DMS79 treated with DMSO at 0.1 percent for 48 hours (cell line): ENCODE measurements around the gene ANK2.

Experiments used
- DNase-seq: peaks from one replicate; lab custom pipeline; 2025; lab: John Stamatoyannopoulos, UW

The ANK2 gene

DNA sequence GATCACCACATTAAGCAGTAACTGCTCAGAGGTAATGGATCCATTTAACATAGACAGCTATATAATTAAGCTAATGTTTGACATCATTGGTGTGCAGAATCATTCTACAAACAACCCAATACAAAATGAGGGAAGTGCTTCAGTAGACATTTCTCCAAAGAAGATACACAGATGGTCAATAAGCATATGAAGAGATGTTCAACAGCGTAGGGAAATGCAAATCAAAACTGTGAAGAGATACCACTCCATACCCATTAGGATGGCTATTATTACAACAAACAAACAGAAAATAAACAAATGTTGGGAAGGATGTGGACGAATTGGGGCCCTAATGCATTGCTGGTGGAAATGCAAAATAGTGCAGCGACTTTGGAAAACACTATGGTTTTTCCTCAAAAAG lies 294.6 kb downstream of the ANK2 start:
- DNase-seq: no peak

DNA sequence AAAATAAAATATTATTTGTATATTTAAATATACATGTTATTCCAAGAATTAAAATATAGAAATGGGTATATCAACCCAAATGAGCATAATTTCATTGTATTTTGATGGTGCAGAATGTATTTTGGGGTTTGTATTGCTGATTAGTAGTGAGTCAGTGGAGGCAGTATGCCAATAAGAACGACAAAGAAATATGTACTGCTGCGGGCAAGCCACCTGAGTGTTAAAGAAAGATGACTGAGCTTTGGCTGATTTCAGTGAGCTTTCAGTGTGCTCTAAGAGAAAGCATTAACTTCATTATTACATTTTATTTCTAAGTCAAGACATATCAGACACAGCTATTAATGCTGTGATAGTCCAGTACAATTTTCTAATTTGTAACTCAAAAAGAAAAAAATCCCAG lies 297.8 kb downstream of the ANK2 start:
- no peak for DNase-seq

DNA sequence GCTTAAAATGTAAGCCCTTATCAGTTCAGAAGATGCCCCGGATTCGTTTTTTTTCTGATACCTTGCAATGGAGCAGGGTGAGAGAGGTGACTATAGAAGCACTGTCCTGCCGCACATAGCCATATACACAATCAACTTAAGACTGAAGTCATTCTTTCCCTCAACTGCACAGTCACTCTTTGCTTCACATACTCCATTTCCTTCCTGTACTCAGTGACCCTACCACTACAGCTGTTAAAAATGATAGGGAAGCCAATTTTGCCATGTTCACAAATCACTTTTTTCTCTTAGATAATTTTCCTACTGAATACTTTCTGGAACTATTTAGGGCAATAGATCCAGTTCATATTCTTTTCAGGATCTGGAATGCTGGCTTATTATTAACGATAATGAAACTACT lies 300.0 kb downstream of the ANK2 start:
- DNase-seq: no peak

DNA sequence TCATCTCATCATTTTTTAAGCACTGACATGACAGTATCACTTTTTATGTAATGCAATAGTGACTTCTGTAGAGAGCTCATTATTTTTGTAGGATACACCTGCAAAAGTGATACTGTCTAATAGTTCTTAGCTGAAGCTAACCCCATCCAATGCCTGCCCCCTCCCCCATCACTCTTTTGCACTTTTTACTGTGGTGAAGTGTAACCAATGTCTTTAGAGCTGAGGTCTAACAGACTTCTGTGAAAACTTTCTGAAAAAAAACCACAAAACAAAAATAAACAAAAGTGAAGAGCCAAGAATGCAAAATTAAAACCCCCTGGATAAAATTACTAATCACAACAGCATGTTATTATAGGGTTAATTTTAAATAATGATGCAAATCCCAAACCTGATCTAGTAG lies 301.1 kb downstream of the ANK2 start:
- no peak for DNase-seq

DNA sequence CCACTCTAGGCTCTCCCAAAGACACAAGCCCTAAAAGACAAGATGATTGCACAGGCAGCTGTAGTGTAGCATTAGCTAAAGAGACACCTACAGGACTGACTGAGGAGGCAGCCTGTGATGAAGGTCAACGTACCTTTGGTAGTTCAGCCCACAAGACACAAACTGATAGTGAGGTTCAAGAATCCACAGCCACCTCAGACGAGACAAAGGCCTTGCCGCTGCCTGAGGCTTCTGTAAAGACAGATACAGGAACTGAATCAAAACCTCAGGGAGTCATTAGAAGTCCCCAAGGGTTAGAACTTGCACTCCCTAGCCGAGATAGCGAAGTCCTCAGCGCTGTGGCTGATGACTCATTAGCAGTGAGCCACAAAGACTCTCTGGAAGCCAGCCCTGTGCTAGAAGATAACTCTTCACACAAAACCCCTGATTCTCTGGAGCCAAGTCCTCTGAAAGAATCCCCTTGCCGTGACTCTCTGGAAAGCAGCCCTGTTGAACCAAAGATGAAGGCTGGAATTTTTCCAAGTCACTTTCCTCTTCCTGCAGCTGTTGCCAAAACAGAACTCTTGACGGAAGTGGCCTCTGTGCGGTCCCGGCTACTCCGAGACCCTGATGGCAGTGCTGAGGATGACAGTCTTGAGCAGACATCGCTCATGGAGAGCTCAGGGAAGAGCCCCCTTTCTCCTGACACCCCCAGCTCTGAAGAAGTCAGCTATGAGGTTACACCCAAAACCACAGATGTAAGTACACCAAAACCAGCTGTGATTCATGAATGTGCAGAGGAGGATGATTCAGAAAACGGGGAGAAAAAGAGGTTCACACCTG lies 306.3 kb downstream of the ANK2 start:
- peak; percentile 55 for DNase-seq

DNA sequence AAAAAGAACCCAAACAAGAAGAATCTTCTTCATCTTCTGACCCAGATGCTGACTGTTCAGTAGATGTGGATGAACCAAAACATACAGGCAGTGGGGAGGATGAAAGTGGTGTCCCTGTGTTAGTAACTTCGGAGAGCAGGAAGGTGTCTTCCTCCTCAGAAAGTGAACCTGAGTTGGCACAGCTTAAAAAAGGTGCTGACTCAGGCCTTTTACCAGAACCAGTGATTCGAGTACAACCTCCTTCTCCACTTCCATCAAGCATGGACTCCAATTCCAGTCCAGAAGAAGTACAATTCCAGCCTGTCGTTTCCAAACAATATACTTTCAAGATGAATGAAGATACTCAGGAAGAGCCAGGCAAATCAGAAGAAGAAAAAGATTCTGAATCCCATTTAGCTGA lies 307.0 kb downstream of the ANK2 start:
- no peak for DNase-seq

DNA sequence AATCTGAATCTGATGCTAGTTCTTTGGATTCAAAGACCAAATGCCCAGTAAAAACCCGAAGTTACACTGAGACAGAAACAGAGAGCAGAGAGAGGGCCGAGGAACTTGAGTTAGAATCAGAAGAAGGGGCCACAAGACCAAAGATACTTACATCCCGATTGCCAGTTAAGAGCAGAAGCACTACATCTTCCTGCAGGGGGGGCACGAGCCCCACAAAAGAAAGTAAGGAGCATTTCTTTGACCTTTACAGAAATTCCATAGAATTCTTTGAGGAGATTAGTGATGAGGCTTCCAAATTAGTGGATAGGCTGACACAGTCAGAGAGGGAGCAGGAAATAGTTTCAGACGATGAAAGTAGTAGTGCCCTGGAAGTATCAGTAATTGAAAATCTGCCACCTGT lies 309.3 kb downstream of the ANK2 start:
- no peak for DNase-seq

DNA sequence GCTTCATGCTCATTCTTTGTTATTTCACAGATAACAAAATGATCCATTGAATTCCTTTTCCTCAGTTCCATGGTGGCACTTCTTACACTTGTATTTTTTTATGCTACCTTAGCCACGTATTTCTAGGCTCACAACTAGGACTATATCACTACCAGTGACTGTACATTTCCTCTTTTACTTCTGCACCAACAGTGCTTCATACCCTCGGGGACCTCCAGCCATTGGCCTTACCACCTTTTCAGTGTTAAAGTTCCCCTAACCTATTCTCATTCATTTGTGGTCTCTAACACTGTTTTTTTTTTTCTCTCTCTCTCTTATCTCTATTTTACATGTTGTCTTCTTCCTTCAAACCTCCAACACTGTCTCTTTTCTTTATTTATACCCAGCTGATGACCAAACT lies 315.9 kb downstream of the ANK2 start:
- no peak for DNase-seq

DNA sequence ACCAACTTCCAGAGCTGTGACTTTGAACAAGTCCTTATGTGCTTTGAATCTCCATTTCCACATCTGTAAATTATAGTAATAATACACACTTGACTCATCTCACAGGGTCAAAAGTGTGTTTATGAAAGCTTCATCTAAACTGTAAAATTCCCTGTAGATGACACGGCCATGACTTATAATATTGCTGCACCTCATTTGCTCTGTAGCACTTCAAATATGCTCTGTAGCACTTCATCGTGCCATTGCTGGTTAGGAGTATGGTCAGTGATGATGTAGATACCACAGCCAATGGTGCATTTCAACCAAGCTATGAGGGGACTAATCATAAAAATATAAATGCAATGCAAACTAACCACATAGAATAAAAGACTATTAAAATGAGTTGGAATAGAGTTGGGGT lies 318.6 kb downstream of the ANK2 start:
- no peak for DNase-seq

DNA sequence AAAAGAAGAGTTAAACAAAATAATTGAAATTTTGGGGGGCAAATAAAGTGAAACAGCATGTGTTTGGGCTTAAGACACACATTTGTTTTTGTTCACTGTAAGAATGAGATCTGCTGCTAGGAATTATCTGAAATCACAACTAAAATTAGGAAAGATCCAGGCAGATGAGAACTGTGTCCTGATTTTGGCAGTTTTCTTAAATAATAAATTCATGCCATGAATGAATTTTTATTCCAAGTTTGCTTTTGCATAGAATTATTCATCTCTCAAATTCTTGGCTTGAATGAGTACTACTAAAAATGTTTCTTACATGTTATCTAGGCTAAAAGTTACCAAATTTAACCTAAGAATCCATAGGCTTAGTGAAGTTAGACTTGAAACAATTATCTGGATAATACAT lies 321.7 kb downstream of the ANK2 start:
- DNase-seq: no peak

DNA sequence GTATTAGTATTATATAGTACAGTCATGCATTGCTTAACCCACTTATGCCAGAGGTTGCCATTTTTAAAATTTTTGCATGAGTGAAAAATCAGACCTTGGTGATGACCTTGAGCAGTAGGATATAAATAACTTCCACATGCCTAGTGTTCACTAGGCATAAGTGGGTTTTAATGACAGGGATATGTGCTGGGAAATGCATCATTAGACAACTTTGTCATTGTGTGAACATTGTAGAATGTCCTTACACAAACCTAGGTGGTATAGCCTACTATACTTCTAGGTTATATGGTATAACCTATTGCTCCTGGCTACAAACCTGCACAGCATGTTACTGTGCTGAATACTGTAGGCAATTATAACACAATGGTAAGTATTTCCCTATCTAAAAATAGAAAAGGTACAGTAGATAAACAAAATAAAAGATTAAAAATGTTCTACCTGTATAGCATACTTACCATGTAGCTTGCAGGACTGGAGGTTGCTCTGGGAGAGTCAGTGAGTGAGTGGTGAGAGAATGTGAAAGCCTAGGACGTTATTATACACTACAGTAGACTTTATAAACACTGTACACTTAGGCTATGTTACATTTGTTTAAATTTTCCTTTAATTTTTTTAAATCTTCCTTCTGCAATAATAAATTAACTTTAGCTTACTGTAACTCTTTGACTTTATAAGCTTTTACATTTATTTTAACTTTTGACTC lies 326.7 kb downstream of the ANK2 start:
- no peak for DNase-seq

DNA sequence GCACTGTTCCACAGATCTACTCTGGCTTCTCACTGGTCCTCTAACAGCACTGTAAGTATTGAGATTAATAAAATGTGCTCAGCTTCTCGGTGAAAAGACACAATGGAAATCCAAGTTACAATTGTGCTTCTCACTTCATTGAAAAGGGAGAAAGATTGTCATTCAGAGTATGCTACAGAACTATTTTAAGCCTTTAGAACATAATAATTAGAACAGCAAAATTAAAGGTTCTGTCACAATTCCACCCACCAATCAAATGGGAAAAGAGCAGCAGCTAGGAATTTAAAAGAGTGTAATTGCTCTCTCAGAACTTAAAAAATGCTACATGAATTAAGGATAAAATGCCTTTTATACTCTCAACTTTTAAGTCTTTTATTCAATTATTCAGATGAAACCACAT lies 329.4 kb downstream of the ANK2 start:
- no peak for DNase-seq

DNA sequence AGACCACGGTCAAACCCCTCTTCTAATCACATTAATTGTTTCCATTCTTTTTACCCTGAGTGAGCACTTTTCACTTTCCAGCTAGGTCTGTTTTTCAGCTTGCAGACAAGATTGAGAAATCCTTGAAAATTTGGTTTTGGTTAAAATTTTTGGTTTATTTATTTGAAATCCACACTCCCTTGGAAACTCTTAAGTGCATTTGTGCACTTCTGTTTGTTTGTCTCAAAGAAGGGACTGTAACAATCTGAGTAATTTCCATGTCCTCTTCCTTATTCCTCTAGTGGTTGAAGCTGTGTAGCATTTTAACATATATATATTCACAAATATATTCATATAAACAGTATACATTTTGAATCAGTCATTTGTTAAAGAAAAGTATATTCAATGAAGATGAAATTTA lies 333.3 kb downstream of the ANK2 start:
- no peak for DNase-seq

DNA sequence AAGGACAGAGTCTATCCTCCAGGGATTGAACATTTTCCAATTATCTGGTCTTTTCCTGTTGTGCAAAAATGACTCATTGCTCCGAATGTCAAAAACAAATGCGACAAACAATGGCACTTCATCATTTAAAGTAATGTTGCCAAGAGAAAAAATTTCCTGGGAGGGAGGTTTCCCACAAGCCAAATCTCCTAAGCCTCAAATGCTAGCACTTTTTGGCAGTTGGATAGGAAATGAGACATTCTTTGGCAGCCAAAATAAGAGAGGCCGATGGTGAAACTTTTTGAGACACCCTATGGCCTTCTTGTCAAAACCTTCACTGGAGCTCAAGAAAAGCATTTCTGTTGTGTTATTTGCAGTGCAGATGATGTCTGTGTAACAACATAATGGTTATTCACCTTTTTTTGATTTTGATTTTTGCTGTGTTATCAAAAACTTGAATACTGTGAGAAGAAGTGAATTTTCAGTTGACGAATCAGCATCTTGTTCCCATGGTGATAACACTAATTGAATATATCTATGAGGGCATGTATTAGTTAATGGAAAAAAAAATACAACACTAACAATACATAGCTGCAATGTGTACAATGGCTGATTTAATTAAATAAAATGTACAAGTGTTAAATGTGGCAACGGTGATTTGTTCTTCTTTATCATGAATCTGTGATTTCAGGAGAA lies 333.8 kb downstream of the ANK2 start:
- DNase-seq: no peak

DNA sequence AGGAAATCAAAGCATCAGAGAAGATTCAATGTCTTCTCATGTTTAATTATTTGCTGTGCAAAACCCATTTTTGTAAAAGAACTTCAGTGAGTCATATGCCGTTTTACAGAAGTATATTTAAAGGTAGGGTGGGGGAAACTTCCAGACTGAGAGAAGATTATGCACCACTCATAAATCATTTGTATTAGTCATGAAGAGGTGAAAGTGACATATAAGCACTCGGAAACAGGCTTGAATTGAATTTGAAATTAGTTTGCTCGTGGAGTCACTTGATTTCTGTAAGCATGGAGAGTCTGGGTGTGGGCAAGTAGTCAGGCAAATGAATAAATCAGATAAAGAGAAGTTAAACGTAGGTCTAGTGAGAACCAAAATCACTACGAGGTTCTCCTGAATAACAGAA lies 335.1 kb downstream of the ANK2 start:
- DNase-seq: no peak

DNA sequence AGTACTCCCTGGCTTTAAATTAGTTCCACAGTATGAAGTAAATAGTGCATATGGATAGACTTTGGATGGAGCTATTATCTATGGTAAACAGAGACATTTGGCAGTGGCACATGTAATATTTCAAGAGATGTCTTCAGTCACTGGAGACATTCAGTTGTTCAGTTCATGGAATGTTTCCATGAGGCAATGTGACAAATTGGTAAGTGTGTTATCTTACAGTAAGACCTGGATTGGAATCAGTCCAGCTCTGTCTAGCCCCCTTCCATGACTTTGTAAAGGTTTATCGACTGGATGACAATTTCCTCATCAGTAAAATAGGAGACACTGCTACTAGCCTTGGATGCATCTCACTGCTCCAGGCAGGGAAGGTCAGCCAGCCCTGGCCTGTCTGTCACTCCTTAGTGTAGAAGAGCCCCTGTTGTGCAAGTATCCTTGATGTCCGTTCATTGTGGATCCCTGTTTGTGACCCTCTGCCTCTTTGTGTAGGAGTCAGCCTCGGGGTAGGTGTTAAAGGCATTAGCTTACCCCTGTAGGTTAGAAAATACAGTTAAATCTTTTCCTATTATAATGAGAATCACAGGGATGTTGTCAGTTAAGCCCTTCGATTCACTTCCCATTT lies 335.9 kb downstream of the ANK2 start:
- DNase-seq: no peak

DNA sequence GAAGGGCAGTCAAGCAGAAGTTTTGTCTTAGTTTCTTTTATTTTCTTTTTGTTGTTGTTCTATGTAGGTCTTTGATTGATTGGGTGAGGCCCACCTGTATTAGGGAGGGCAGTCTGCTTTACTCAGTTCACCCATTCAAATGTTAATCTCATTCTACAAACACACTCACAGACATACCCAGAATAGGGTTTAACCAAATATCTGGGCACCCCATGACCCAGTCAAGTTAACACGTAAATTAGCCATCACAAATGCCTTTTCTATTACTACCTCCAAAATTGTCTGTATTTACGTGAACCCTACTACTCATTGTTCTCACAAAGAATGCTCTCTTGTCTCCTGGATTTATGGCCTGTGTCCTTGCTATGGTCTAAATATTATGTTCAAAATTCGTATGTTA lies 339.7 kb downstream of the ANK2 start:
- no peak for DNase-seq

DNA sequence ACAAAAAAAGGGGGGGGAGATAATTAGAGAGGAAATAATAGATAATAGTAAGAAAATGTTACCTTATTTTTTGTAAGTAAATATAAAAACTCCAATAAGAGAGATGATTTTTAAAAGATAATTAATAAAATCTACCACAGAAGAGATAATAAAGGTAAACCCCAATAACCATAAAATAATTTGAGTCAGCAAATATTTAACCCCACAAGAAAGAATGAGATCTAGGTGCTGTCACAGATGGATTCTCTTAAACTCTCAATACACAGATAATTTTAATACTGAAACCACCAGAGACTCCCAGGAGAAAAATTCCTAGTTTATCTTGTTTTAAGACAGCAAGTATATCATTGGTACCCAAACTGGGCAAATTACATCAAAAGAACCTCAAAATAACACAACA lies 341.4 kb downstream of the ANK2 start:
- DNase-seq: no peak

DNA sequence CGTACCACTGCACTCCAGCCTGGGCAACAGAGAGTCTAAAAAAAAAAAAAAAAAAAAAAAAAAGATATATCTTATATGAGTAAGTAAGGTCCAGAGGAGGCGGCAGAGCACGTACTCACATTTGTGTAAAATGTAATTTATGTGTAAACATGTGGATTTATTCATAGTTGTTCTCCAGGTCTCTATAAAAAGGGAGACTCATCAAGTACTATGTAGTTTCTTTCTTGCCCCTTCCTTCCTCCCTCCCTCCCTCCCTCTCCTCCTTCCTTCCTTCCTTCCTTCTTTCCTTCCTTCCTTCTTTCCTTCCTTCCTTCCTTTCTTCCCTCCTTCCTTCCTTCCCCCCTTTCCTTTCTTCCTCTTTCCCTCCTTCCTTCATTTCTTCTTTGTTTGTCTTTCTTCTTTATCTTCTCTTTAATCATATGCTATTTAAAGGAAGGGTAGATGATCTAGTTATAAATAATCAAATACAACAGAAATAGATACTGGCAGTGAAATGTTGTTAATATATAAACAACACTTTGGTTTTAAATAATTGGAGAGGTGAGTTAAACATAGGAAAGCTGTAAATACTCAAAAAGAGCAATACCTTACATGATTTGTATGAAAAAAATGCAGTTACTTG lies 344.8 kb downstream of the ANK2 start:
- no peak for DNase-seq

DNA sequence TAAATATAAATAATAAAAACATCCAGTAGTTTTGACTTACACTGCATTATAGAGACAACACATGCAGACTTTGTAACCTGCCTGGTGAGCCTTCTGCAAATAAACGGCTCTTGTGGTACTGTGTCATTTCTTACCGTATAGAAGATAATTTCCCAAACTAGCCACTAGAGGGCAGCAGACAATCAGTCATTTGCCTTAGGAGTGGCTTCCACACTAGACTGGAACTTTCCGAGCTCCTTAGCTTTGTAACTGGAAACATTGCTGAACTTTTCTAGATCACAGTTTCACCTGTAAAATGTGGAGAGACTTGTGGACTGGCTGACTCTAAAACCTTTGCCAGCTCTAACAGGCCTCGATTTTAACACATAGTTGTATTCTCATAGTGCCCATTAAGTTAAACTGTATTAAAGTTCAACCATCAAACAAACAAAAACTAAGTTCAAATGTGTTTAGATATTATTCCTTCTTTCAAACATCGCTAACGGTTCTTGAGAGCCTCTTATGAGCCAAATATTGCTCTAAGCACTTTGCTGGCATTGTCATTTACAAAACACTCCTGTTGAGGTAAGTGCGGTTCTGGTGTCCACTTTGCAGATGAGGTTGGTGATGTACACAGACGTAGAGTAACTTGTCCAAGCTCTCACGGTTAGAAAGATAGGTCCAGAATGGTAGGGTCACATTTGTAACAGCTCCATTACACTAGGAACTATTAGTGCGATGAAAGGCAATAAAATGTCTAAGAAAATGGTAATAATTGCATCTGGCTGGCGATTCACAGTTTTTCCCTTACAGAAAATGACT lies 345.5 kb downstream of the ANK2 start:
- DNase-seq: peak; percentile 57

DNA sequence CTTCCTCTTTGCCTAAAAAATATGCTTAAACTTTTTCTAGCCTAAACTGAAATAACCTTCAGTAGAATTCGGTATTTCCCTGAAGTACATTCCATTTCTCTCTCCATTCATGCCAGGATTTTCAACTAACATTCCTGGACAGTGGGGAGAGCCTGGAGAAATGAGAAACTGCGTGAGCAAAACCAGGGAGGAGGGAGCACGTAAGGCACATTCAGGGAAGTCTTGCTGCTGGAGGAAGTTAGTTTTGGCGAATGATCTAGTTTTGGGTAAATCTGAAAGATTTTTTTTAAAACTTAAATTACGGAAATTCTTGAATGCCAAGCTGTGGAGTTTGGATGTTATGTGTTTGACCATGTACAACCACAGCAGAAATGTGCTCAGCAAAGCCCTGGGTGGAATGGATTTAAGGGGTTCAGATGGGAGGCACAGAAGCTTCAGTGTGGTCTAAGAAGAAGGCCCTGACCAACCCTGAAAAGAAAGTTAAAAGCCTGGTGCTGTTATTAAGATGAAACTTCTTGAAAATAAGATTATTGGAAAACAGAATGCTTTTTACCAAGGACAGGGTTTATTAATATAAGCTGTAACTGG lies 347.8 kb downstream of the ANK2 start:
- DNase-seq: no peak
